IMR-90 (cell line): ENCODE data around the gene UROD. TPM values are rescaled to one million over a fixed set of nuclear protein-coding genes. Genes with fewer than 3 reads are reported as not detected.

Experiments
- ATAC-seq: fragments of 200-7000 bp; cut with Tn5 transposase; 2 replicates; pipeline ENCODE4 v1.9.1; 2020; ENCODE audit warnings: low read depth, mild to moderate bottlenecking, moderate library complexity
- BruUV-seq: library from RNA; stranded (reverse); fragments of 400-500 nt; replicated peaks from 2 replicates; lab custom pipeline; 2021; lab: Mats Ljungman, UMichigan
- CTCF ChIA-PET: fragments of 300-600 bp; formaldehyde crosslinking; extraction: SDS; loops from one replicate; lab custom pipeline; 2021; ENCODE audit warnings: antibody characterized with exemption; lab: Yijun Ruan, JAX
- POLR2A ChIA-PET: fragments of 300-600 bp; sonication (Branson Sonifier 250); formaldehyde crosslinking; loops from one replicate; lab custom pipeline; 2022; ENCODE audit warnings: antibody characterized with exemption; ENCODE audit not compliant: unreplicated experiment; lab: Charles Lee
- DNase-seq: peaks from one replicate; pipeline ENCODE4 v3.0.0; 2013
- H2AFZ ChIP-seq: replicated peaks from 2 replicates; pipeline ENCODE3; 2013; ENCODE audit warnings: low read length, mild to moderate bottlenecking; ENCODE audit not compliant: poor library complexity
- H2AK5ac ChIP-seq: 2 replicates; pipeline ENCODE4 v1.6.1; 2013; ENCODE audit warnings: low read depth, low read length, inconsistent platforms
- H2AK9ac ChIP-seq: replicated peaks from 2 replicates; pipeline ENCODE3; 2013; ENCODE audit warnings: mild to moderate bottlenecking, low read depth, low read length, moderate library complexity; ENCODE audit not compliant: poor library complexity
- H2BK120ac ChIP-seq: 2 replicates; pipeline ENCODE4 v1.6.1; 2013; ENCODE audit warnings: low read depth, low read length, inconsistent platforms
- H2BK15ac ChIP-seq: 3 replicates; pipeline ENCODE4 v1.6.1; 2013; ENCODE audit warnings: low read depth, low read length, inconsistent platforms
- H2BK20ac ChIP-seq: 2 replicates; pipeline ENCODE4 v1.6.1; 2013; ENCODE audit warnings: low read depth, mild to moderate bottlenecking, inconsistent platforms, low read length, moderate library complexity
- H2BK5ac ChIP-seq: 2 replicates; pipeline ENCODE4 v1.6.1; 2013; ENCODE audit warnings: mild to moderate bottlenecking, low read depth, low read length, inconsistent platforms; ENCODE audit not compliant: poor library complexity, severe bottlenecking
- H3K14ac ChIP-seq: replicated peaks from 2 replicates; pipeline ENCODE4 v1.6.1; 2013; ENCODE audit warnings: low read depth, low read length, inconsistent platforms
- H3K18ac ChIP-seq: 2 replicates; pipeline ENCODE4 v1.6.1; 2013; ENCODE audit warnings: low read depth, low read length, control low read depth
- H3K23ac ChIP-seq: 2 replicates; pipeline ENCODE4 v1.6.1; 2013; ENCODE audit warnings: low read depth, low read length, inconsistent platforms
- H3K27ac ChIP-seq: 2 replicates; pipeline ENCODE4 v1.5.1; 2013; ENCODE audit warnings: mild to moderate bottlenecking, control low read depth, low read length; ENCODE audit not compliant: insufficient read depth
- H3K27me3 ChIP-seq: 2 replicates; pipeline ENCODE4 v1.6.1; 2013; ENCODE audit warnings: low read length; ENCODE audit not compliant: control insufficient read depth, insufficient read depth
- H3K36me3 ChIP-seq: 2 replicates; pipeline ENCODE4 v1.6.1; 2013; ENCODE audit warnings: low read length, mixed read lengths; ENCODE audit not compliant: control insufficient read depth, insufficient read depth
- H3K4ac ChIP-seq: 2 replicates; pipeline ENCODE4 v1.6.1; 2013; ENCODE audit warnings: low read depth, low read length, inconsistent platforms
- H3K4me1 ChIP-seq: 2 replicates; pipeline ENCODE4 v1.6.1; 2013; ENCODE audit warnings: low read length, mixed read lengths; ENCODE audit not compliant: control insufficient read depth, insufficient read depth
- H3K4me2 ChIP-seq: 2 replicates; pipeline ENCODE4 v1.6.1; 2013; ENCODE audit warnings: low read depth, mild to moderate bottlenecking, control low read depth, low read length, moderate library complexity
- H3K4me3 ChIP-seq: 2 replicates; pipeline ENCODE4 v1.5.1; 2013; ENCODE audit warnings: low read depth, mild to moderate bottlenecking, control low read depth, low read length, moderate library complexity; ENCODE audit not compliant: insufficient read depth
- H3K56ac ChIP-seq: 2 replicates; pipeline ENCODE4 v1.6.1; 2013; ENCODE audit warnings: low read length, inconsistent platforms; ENCODE audit not compliant: insufficient read depth; ENCODE audit errors: extremely low read depth
- H3K79me1 ChIP-seq, 2 experiments: 2 replicates each; pipeline ENCODE4 v1.6.1; 2013; ENCODE audit warnings: low read length in 2 of 2, inconsistent platforms in 1 of 2, low read depth in 1 of 2
- H3K9ac ChIP-seq: 2 replicates; pipeline ENCODE4 v1.6.1; 2013; ENCODE audit warnings: low read depth, low read length, control low read depth
- H3K9me1 ChIP-seq: 2 replicates; pipeline ENCODE4 v1.6.1; 2013; ENCODE audit warnings: low read length, inconsistent platforms; ENCODE audit not compliant: insufficient read depth
- H3K9me3 ChIP-seq: 2 replicates; pipeline ENCODE4 v1.6.1; 2013; ENCODE audit warnings: low read length; ENCODE audit not compliant: control insufficient read depth, insufficient read depth
- H4K20me1 ChIP-seq: 2 replicates; pipeline ENCODE4 v1.6.1; 2013; ENCODE audit warnings: low read length, inconsistent platforms; ENCODE audit not compliant: insufficient read depth
- H4K5ac ChIP-seq: 2 replicates; pipeline ENCODE4 v1.6.1; 2013; ENCODE audit warnings: mild to moderate bottlenecking, low read depth, low read length, control low read depth
- H4K8ac ChIP-seq, 2 experiments: 2 replicates each; pipeline ENCODE4 v1.6.1; 2013; ENCODE audit warnings: low read depth in 2 of 2, low read length in 2 of 2, control low read depth in 1 of 2, inconsistent platforms in 1 of 2
- H4K91ac ChIP-seq: 2 replicates; pipeline ENCODE4 v1.6.1; 2013; ENCODE audit warnings: low read depth, low read length, inconsistent platforms; ENCODE audit not compliant: insufficient read depth
- CEBPB ChIP-seq: IDR thresholded peaks from 2 replicates; pipeline ENCODE4 v1.6.1; 2012; ENCODE audit warnings: low read depth, low read length, improper control_type of control experiment
- FOS ChIP-seq: fragments of 150-350 bp; IDR thresholded peaks from 2 replicates; pipeline ENCODE4 v1.6.1; 2016; ENCODE audit warnings: low read depth, low read length
- MAFK ChIP-seq: IDR thresholded peaks from 2 replicates; pipeline ENCODE4 v1.6.1; 2012; ENCODE audit warnings: low read depth, low read length, improper control_type of control experiment
- MAZ ChIP-seq: IDR thresholded peaks from 2 replicates; pipeline ENCODE4 v1.6.1; 2012; ENCODE audit warnings: low read depth, mild to moderate bottlenecking, low read length, improper control_type of control experiment, moderate library complexity, borderline replicate concordance
- MXI1 ChIP-seq: IDR thresholded peaks from 2 replicates; pipeline ENCODE4 v1.6.1; 2012; ENCODE audit warnings: low read depth, mild to moderate bottlenecking, low read length, moderate library complexity, borderline replicate concordance
- NFE2L2 ChIP-seq: fragments of 150-350 bp; IDR thresholded peaks from 2 replicates; pipeline ENCODE4 v1.6.1; 2016; ENCODE audit warnings: low read depth, mild to moderate bottlenecking, low read length
- RAD21 ChIP-seq: IDR thresholded peaks from 2 replicates; pipeline ENCODE4 v1.6.1; 2012; ENCODE audit warnings: low read length, improper control_type of control experiment
- RCOR1 ChIP-seq: IDR thresholded peaks from 2 replicates; pipeline ENCODE4 v1.6.1; 2012; ENCODE audit warnings: mild to moderate bottlenecking, low read length, improper control_type of control experiment; ENCODE audit not compliant: insufficient replicate concordance
- RFX5 ChIP-seq: IDR thresholded peaks from 2 replicates; pipeline ENCODE4 v1.8.0; 2012; ENCODE audit warnings: low read depth, mild to moderate bottlenecking, low read length, moderate library complexity
- SMC3 ChIP-seq: fragments of 150-350 bp; IDR thresholded peaks from 2 replicates; pipeline ENCODE4 v1.6.1; 2016; ENCODE audit warnings: low read depth, mild to moderate bottlenecking, antibody characterized with exemption, low read length, moderate library complexity
- WGBS, 2 experiments: methylation state at CpG; one replicate each; pipeline versions ENCODE4 v1.1.5 to v1.1.7; 2013; ENCODE audit warnings: missing lambda C conversion rate in 2 of 2; ENCODE audit not compliant: insufficient read length in 1 of 2; ENCODE audit errors: extremely low coverage in 2 of 2; 5-methylcytosine and 5-hydroxymethylcytosine counted together
- dilution Hi-C: fragments of 300-500 bp; cut with HindIII; formaldehyde crosslinking; loops from one replicate; pipeline ENCODE4 v1.14.3; 2018; ENCODE audit warnings: low sequenced_read_pairs; ENCODE audit not compliant: unreplicated experiment
- in situ Hi-C: fragments of 300-500 bp; cut with MboI; formaldehyde crosslinking; loops from 3 replicates; pipeline ENCODE4 v1.14.3; 2019; ENCODE audit warnings: low sequenced_read_pairs, inconsistent platforms, mixed read lengths
- intact Hi-C: fragments of 100-400 bp; cut with micrococcal nuclease; formaldehyde crosslinking; loops from 2 replicates; pipeline ENCODE4 v1.10.0; 2022
- polyA plus RNA-seq, 3 experiments: library from polyadenylated mRNA; depleted of rRNA; stranded (reverse); fragments of >200 nt; gene quantifications; 2 replicates each; pipeline ENCODE4 v1.2.3, GENCODE V29; 2012; ENCODE audit warnings: low replicate concordance in 1 of 3
- total RNA-seq: library from RNA; depleted of rRNA; stranded (reverse); fragments of >200 nt; gene quantifications from 2 replicates; pipeline ENCODE4 v1.2.3, GENCODE V29; 2012
- TF ChIP-seq, protein P1 (sequence below): fragments of 150-350 bp; IDR thresholded peaks from 2 replicates; pipeline ENCODE4 v1.6.1; 2017; ENCODE audit warnings: mild to moderate bottlenecking, antibody characterized with exemption, low read length, low read depth
- TF ChIP-seq, protein P2 (sequence below): fragments of 150-350 bp; IDR thresholded peaks from 2 replicates; pipeline ENCODE4 v1.6.1; 2016; ENCODE audit warnings: low read depth, mild to moderate bottlenecking, low read length, moderate library complexity, borderline replicate concordance

The UROD gene
- total and polyA plus RNA-seq, 2 of the 4 experiments (the other 2 are of a cell fraction) = 220 to 224 TPM

DNA sequence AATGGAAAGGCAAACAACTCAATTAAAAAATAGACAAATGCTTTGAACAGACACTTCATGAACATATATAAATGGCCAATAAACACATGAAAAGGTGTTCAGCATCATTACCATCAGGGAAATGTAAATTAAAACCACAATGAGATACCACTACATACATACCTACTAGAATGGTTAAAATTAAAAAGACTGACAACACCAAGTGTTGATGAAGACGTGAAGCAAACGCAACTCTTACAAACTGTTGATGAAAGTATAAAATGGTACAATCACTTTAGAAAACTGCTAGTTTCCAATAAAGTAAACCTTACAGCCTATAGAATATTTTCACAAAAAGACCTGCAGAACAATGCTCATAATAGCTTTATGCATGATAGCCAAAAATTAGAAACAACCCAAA lies 35.8 kb upstream of the UROD start:
- no peak overlapping the region for H2AFZ ChIP-seq
- H2BK5ac ChIP-seq = no peak overlapping the region
- CTCF ChIA-PET = no interaction called here
- H2BK15ac ChIP-seq = no peak overlapping the region
- no peak overlapping the region for H3K4me3 ChIP-seq
- no peak overlapping the region for H3K18ac ChIP-seq
- H3K9me1 ChIP-seq = no peaks in the 10 kb centered on the region
- no TSS peak for BruUV-seq
- intact Hi-C loops (loop anchor here (2.0 kb wide), 1 partner anchor 43 kb away; no protein-coding TSS in a partner anchor), dilution Hi-C loops (no loop called here), in situ Hi-C loops (loop anchor here (25.0 kb wide), 1 partner anchor 114 kb away; no protein-coding TSS in a partner anchor)
- no peak overlapping the region for H4K8ac ChIP-seq
- H3K4me1 ChIP-seq = no peaks in the 10 kb centered on the region
- no peaks in the 10 kb centered on the region for H3K27me3 ChIP-seq
- H4K91ac ChIP-seq = no peak overlapping the region
- H3K27ac ChIP-seq = no peak overlapping the region
- no peaks in the 10 kb centered on the region for H4K20me1 ChIP-seq
- ATAC-seq (no peak), DNase-seq (no peak)
- H4K5ac ChIP-seq = no peak overlapping the region
- H2AK5ac ChIP-seq = no peak overlapping the region
- H2BK20ac ChIP-seq = no peak overlapping the region
- no peak overlapping the region for H3K23ac ChIP-seq
- POLR2A ChIA-PET = no interaction called here
- no CpG with 5 or more reads among the region's 2 CpGs for WGBS, 2 experiments
- H3K14ac ChIP-seq = no peak overlapping the region
- peaks cover 21% of the 10 kb centered on the region for H3K36me3 ChIP-seq
- no peak overlapping the region for H3K9ac ChIP-seq
- H3K79me1 ChIP-seq = peaks cover 4 to 7% of the 10 kb centered on the region in 2 experiments; a peak in 2 of 4 replicates
- no peak overlapping the region for H3K4ac ChIP-seq
- H2BK120ac ChIP-seq = no peak overlapping the region
- H3K56ac ChIP-seq = no peak overlapping the region
- TF ChIP-seq, protein P1, sequence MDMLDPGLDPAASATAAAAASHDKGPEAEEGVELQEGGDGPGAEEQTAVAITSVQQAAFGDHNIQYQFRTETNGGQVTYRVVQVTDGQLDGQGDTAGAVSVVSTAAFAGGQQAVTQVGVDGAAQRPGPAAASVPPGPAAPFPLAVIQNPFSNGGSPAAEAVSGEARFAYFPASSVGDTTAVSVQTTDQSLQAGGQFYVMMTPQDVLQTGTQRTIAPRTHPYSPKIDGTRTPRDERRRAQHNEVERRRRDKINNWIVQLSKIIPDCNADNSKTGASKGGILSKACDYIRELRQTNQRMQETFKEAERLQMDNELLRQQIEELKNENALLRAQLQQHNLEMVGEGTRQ = no peak
- TF ChIP-seq SMC3 (no peak), RAD21 (no peak), MAFK (no peak), MXI1 (no peak), RCOR1 (no peak), NFE2L2 (no peak), FOS (no peak), RFX5 (no peak), CEBPB (no peak), MAZ (no peak)
- TF ChIP-seq, protein P2, sequence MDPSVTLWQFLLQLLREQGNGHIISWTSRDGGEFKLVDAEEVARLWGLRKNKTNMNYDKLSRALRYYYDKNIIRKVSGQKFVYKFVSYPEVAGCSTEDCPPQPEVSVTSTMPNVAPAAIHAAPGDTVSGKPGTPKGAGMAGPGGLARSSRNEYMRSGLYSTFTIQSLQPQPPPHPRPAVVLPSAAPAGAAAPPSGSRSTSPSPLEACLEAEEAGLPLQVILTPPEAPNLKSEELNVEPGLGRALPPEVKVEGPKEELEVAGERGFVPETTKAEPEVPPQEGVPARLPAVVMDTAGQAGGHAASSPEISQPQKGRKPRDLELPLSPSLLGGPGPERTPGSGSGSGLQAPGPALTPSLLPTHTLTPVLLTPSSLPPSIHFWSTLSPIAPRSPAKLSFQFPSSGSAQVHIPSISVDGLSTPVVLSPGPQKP = no peak
- H3K4me2 ChIP-seq = no peak overlapping the region
- H2AK9ac ChIP-seq = no peak overlapping the region
- no peaks in the 10 kb centered on the region for H3K9me3 ChIP-seq
